Lung (tissue), 12 donors: ENCODE results near the gene CEP85. TPM values are rescaled to one million over a fixed set of nuclear protein-coding genes. Genes with fewer than 3 reads are reported as not detected.

Source experiments
- ATAC-seq: fragments of 200-7000 bp; cut with Tn5 transposase; one replicate; pipeline ENCODE4 v1.9.1; 2020; ENCODE audit warnings: moderate number of reproducible peaks; ENCODE audit not compliant: insufficient read depth, low FRiP score
- DNase-seq, 3 donors: peaks; one replicate each; pipeline ENCODE4 v3.0.0-alpha.2; 2013 to 2017
- H3K27ac ChIP-seq, 2 donors: one replicate each; pipeline ENCODE4 v1.5.1; 2013; ENCODE audit warnings: mild to moderate bottlenecking in 2 of 2, moderate library complexity in 2 of 2, control low read depth in 1 of 2, inconsistent platforms in 1 of 2, low read depth in 1 of 2, low read length in 1 of 2
- H3K27me3 ChIP-seq, 3 donors: one replicate each; pipeline ENCODE4 v1.5.1; 2013; ENCODE audit warnings: low read length in 2 of 3; ENCODE audit not compliant: control insufficient read depth in 3 of 3, insufficient read depth in 3 of 3
- H3K36me3 ChIP-seq, 4 donors: one replicate each; pipeline ENCODE4 v1.5.1; 2013; ENCODE audit warnings: low read length in 4 of 4, mild to moderate bottlenecking in 1 of 4, moderate library complexity in 1 of 4; ENCODE audit not compliant: control insufficient read depth in 4 of 4, insufficient read depth in 4 of 4
- H3K4me1 ChIP-seq, 5 donors: one replicate each; pipeline ENCODE4 v1.5.1; 2013; ENCODE audit warnings: low read length in 5 of 5, mild to moderate bottlenecking in 2 of 5, moderate library complexity in 1 of 5; ENCODE audit not compliant: control insufficient read depth in 5 of 5, insufficient read depth in 5 of 5
- H3K4me3 ChIP-seq: one replicate; pipeline ENCODE4 v1.5.1; 2013; ENCODE audit warnings: mild to moderate bottlenecking, control low read depth, moderate library complexity
- H3K9ac ChIP-seq, 2 donors: one replicate each; pipeline ENCODE4 v1.5.1; 2013; ENCODE audit warnings: low read length in 2 of 2, control low read depth in 1 of 2; ENCODE audit not compliant: insufficient read depth in 1 of 2
- H3K9me3 ChIP-seq, 4 donors: one replicate each; pipeline ENCODE4 v1.5.1; 2013; ENCODE audit warnings: low read length in 3 of 4, mild to moderate bottlenecking in 1 of 4, moderate library complexity in 1 of 4; ENCODE audit not compliant: control insufficient read depth in 4 of 4, insufficient read depth in 3 of 4
- CTCF ChIP-seq: IDR thresholded peaks from 2 replicates; pipeline ENCODE4 v1.5.1; 2012; ENCODE audit warnings: mild to moderate bottlenecking; ENCODE audit errors: control extremely low read depth, extremely low read depth
- WGBS, 2 donors: extraction: QIAGEN DNeasy Blood & Tissue Kit; methylation state at CpG; one replicate each; pipeline ENCODE4 v1.1.7; 2013; 5-methylcytosine and 5-hydroxymethylcytosine counted together
- polyA plus RNA-seq, 2 donors: library from polyadenylated mRNA; stranded (reverse); fragments of 200-250 nt; gene quantifications; one replicate each; pipeline ENCODE4 v1.2.1, GENCODE V29; 2013
- total RNA-seq, 2 donors: library from RNA; depleted of rRNA in 1 of 2; stranded (reverse); fragments of >200 nt in 1 of 2; gene quantifications; one replicate each; pipeline ENCODE4 v1.2.1, GENCODE V29; 2014 to 2021
- donor health status: control.
- donor health status: control.
- donor health status: Bipolar disorder and iron deficiency.
- donor health status: healthy.
- donor health status: DM: yes; HTN: yes; CAD: no.

The CEP85 gene
- total and polyA plus RNA-seq, 4 donors: 5.4 to 10.8 (median 7.8) TPM

- peaks cover 0 to 10% (median 4%) of the 10 kb centered on the region in 5 donors for H3K4me1 ChIP-seq
- peak overlapping the region; percentile 57 for H3K4me3 ChIP-seq
- DNase-seq: peak; percentile 20 to 43 (median 39)
- H3K27ac ChIP-seq: peak overlapping the region; percentile 88 to 95
- WGBS, 2 donors: 2 to 3% methylated on average over 30 of the region's 30 CpGs
- peak overlapping the region; percentile 90 to 93 for H3K9ac ChIP-seq
- ATAC-seq: no peak
- H3K27me3 ChIP-seq: no peaks in the 10 kb centered on the region
- H3K36me3 ChIP-seq: peaks cover 0 to 4% (median 0%) of the 10 kb centered on the region in 4 donors
- no peak for TF ChIP-seq CTCF
- no peaks in the 10 kb centered on the region for H3K9me3 ChIP-seq
These were observed 807 bp downstream of the CEP85 start for GRCh38 chr1:26234644-26235370.

- TF ChIP-seq CTCF: no peak
- no peak for DNase-seq
- Histone ChIP-seq H3K9ac (no peak overlapping the region), H3K4me3 (no peak overlapping the region), H3K9me3 (no peaks in the 10 kb centered on the region), H3K4me1 (peaks cover 0 to 10% (median 4%) of the 10 kb centered on the region in 5 donors), H3K27me3 (no peaks in the 10 kb centered on the region), H3K27ac (peak overlapping the region in 1 of 2 donors; percentile 37), H3K36me3 (peaks cover 0 to 4% (median 0%) of the 10 kb centered on the region in 4 donors)
- WGBS, 2 donors: 46 to 64% methylated on average over 6 of the region's 6 CpGs
- no peak for ATAC-seq
These were observed 3.4 kb downstream of the CEP85 start for GRCh38 chr1:26237230-26237966.

- Histone ChIP-seq H3K4me1 (peaks cover 0 to 10% (median 4%) of the 10 kb centered on the region in 5 donors), H3K27me3 (no peaks in the 10 kb centered on the region), H3K9me3 (no peaks in the 10 kb centered on the region), H3K36me3 (peaks cover 0 to 4% (median 0%) of the 10 kb centered on the region in 4 donors), H3K4me3 (no peak overlapping the region), H3K9ac (no peak overlapping the region), H3K27ac (no peak overlapping the region)
- ATAC-seq: no peak
- DNase-seq: no peak
- no peak for TF ChIP-seq CTCF
- 94 to 96% methylated on average over 4 of the region's 4 CpGs for WGBS, 2 donors
These were observed 5.9 kb downstream of the CEP85 start for GRCh38 chr1:26239936-26240335.
